K562 (cell line): ENCODE measurements around the gene SGMS1. TPM values are rescaled to one million over a fixed set of nuclear protein-coding genes. Genes with fewer than 3 reads are reported as not detected.

Experiments used
- ATF6 ChIP-seq: sonication (generic); formaldehyde crosslinking; IDR thresholded peaks from 2 replicates; pipeline ENCODE4 v1.4.0; 2020; ENCODE audit warnings: mild to moderate bottlenecking, missing genetic modification reagents
- BRCA1 ChIP-seq, 2 experiments: fragments of 450-650 bp in 1 of 2; sonication (generic) in 1 of 2; formaldehyde crosslinking in 1 of 2; IDR thresholded peaks; 2 replicates each; pipeline versions ENCODE4 v1.5.0 to v1.6.1; 2017 to 2020; ENCODE audit warnings: mild to moderate bottlenecking in 1 of 2, missing genetic modification reagents in 1 of 2
- DNMT1 ChIP-seq: fragments of 450-650 bp; IDR thresholded peaks from 2 replicates; pipeline ENCODE4 v1.6.1; 2016; ENCODE audit warnings: antibody characterized with exemption, mild to moderate bottlenecking
- DPF2 ChIP-seq: fragments of 450-650 bp; IDR thresholded peaks from 2 replicates; pipeline ENCODE4 v1.6.1; 2016
- FOSL1 ChIP-seq: fragments of 200-800 bp; sonication (Bioruptor generic); conservative IDR thresholded peaks from 2 replicates; pipeline ENCODE4 v1.6.1; 2016; ENCODE audit warnings: missing genetic modification characterization, missing compliant biosample characterization
- FOXK2 ChIP-seq, 2 experiments: fragments of 450-650 bp; IDR thresholded peaks in 1 of 2; conservative IDR thresholded peaks in 1 of 2; 2 replicates each; pipeline ENCODE4 v1.6.1; 2016; ENCODE audit warnings: low read depth in 2 of 2, mild to moderate bottlenecking in 1 of 2
- GTF3C2 ChIP-seq: IDR thresholded peaks from 3 replicates; pipeline ENCODE4 v1.6.1; 2011; ENCODE audit warnings: borderline replicate concordance, mild to moderate bottlenecking, moderate library complexity; ENCODE audit not compliant: insufficient read length; ENCODE audit errors: extremely low read depth
- HOMEZ ChIP-seq: fragments of 250-450 bp; sonication (Bioruptor Pico); IDR thresholded peaks from 2 replicates; pipeline ENCODE4 v1.4.0; 2020; ENCODE audit warnings: mild to moderate bottlenecking, moderate library complexity
- NFIC ChIP-seq: fragments of 450-650 bp; IDR thresholded peaks from 2 replicates; pipeline ENCODE4 v1.6.1; 2017; ENCODE audit warnings: mild to moderate bottlenecking, inconsistent platforms
- NFIX ChIP-seq: fragments of 250-450 bp; sonication (Bioruptor Pico); IDR thresholded peaks from 2 replicates; pipeline ENCODE4 v1.4.0; 2020; ENCODE audit warnings: low read depth, mild to moderate bottlenecking, moderate library complexity
- POU5F1 ChIP-seq: fragments of 150-350 bp; IDR thresholded peaks from 2 replicates; pipeline ENCODE4 v1.6.1; 2014; ENCODE audit warnings: borderline replicate concordance, low read length, low read depth, mild to moderate bottlenecking; ENCODE audit not compliant: partially characterized antibody
- SREBF2 ChIP-seq: sonication (generic); formaldehyde crosslinking; IDR thresholded peaks from 2 replicates; pipeline ENCODE4 v1.4.0; 2020; ENCODE audit warnings: mild to moderate bottlenecking, missing genetic modification reagents
- SRSF1 ChIP-seq: fragments of 200-400 bp; formaldehyde crosslinking; IDR thresholded peaks from 2 replicates; pipeline ENCODE4 v1.6.1; 2017; ENCODE audit warnings: mild to moderate bottlenecking, low read depth, low read length, moderate library complexity
- TCFL5 ChIP-seq: fragments of 250-450 bp; sonication (Bioruptor Pico); conservative IDR thresholded peaks from 2 replicates; pipeline ENCODE4 v1.6.1; 2021; ENCODE audit warnings: mild to moderate bottlenecking, moderate library complexity, matching md5 sums
- THRA ChIP-seq: fragments of 450-650 bp; IDR thresholded peaks from 2 replicates; pipeline ENCODE4 v1.6.1; 2017; ENCODE audit warnings: mild to moderate bottlenecking, moderate library complexity
- ZNF263 ChIP-seq: sonication (generic); formaldehyde crosslinking; IDR thresholded peaks from 2 replicates; pipeline ENCODE4 v1.8.0; 2022; ENCODE audit warnings: mild to moderate bottlenecking, missing genetic modification reagents, borderline replicate concordance
- ZNF644 ChIP-seq: fragments of 200-800 bp; sonication (Bioruptor generic); IDR thresholded peaks from 2 replicates; pipeline ENCODE4 v1.6.1; 2016; ENCODE audit warnings: low read depth, missing genetic modification characterization, missing compliant biosample characterization
- polyA plus RNA-seq, 8 experiments: library from polyadenylated mRNA; depleted of rRNA in 4 of 8; stranded (reverse) in 5 of 8; unstranded in 3 of 8; fragments of >200 nt; fragmentation: Nextera tagmentation in 2 of 8; fragmentation: Illumina TruSeq in 1 of 8; extraction: Ambion mirVana in 2 of 8; extraction: Trizol in 1 of 8; gene quantifications; 2 replicates each; pipeline versions ENCODE4 v1.2.1 to v1.2.3, GENCODE V29; 2011 to 2014; ENCODE audit warnings: inconsistent platforms in 1 of 8, missing spikeins in 1 of 8
- total RNA-seq, 7 experiments: library from RNA; depleted of rRNA in 6 of 7; stranded (reverse); fragments of >200 nt in 6 of 7; fragmentation: Illumina TruSeq in 2 of 7; extraction: Trizol in 2 of 7; gene quantifications; 2 replicates each; pipeline versions ENCODE4 v1.2.1 to v1.2.3, GENCODE V29; 2011 to 2021; ENCODE audit warnings: low replicate concordance in 1 of 7

SGMS1 gene
- total and polyA plus RNA-seq, 9 of the 15 experiments (the other 6 are each of a cell fraction or from before 2014, with no cell fraction given) = 22.6 to 232 (median 82.2) TPM

GRCh38 chr10:50316695-50317648 lies 306.8 kb downstream of the SGMS1 start (continued):
- no peak for TF ChIP-seq HOMEZ
- no peak for TF ChIP-seq SRSF1
- TF ChIP-seq DPF2 = no peak; the same call in 1 of the 2 replicates
- no peak for TF ChIP-seq BRCA1 (IDR thresholded peaks at IDR 0.05)
- TF ChIP-seq BRCA1 (CRISPR knock-in tag; IDR thresholded peaks at IDR 0.05) = no peak
- TF ChIP-seq NFIC = no peak
- TF ChIP-seq GTF3C2 = no peak
- TF ChIP-seq POU5F1 = no peak
- TF ChIP-seq THRA = no peak
- TF ChIP-seq ATF6 (CRISPR knock-in tag) = no peak
- TF ChIP-seq SREBF2 (CRISPR knock-in tag) = no peak
- no peak for TF ChIP-seq DNMT1
- no peak for TF ChIP-seq ZNF263
- no peak for TF ChIP-seq NFIX (CRISPR knock-in tag)
- TF ChIP-seq ZNF644 = no peak
- 0 out of 2 replicates have a peak, but pooled peaks have one; percentile 29 for TF ChIP-seq FOSL1 (tag)
- no peak for TF ChIP-seq FOXK2 (conservative IDR thresholded peaks at IDR 0.05 in 1 of 2, IDR thresholded peaks at IDR 0.05 in 1 of 2; ENCODE audit: low read depth in 2 of 2)
- TF ChIP-seq TCFL5 (CRISPR knock-in tag) = no peak
